ENCODE measurements around the gene PSTPIP1. TPM values are rescaled to one million over a fixed set of nuclear protein-coding genes. Genes with fewer than 3 reads are reported as not detected.
A peak's percentile ranks its signal among the peaks of the same experiment; 100 is the strongest.

Gene PSTPIP1
- total RNA-seq, 1 experiment from 2014 or later: 0.21 TPM

- Histone ChIP-seq H3K27me3 (ENCODE audit: control insufficient read depth, insufficient read depth, low read length) (no peaks in the 10 kb centered on the region), H3K4me3 (ENCODE audit: insufficient read depth, low read depth, low read length) (no peak overlapping the region), H3K36me3 (replicated peaks; ENCODE audit: control insufficient read depth, insufficient read depth, low read length) (no peaks in the 10 kb centered on the region)
- DNase-seq: no peak
Observed at GRCh38 chr15:77017091-77017660, 22.2 kb downstream of the PSTPIP1 start.

GRCh38 chr15:77017761-77018720 lies 23.1 kb downstream of the PSTPIP1 start:
- Histone ChIP-seq H3K4me3 (ENCODE audit: insufficient read depth, low read depth, low read length) (no peak overlapping the region), H3K27me3 (ENCODE audit: control insufficient read depth, insufficient read depth, low read length) (no peaks in the 10 kb centered on the region), H3K36me3 (replicated peaks; ENCODE audit: control insufficient read depth, insufficient read depth, low read length) (no peaks in the 10 kb centered on the region)
- peak; percentile 46 for DNase-seq

GRCh38 chr15:77018796-77019505 lies 24.0 kb downstream of the PSTPIP1 start:
- Histone ChIP-seq H3K36me3 (replicated peaks; ENCODE audit: control insufficient read depth, insufficient read depth, low read length) (no peaks in the 10 kb centered on the region), H3K27me3 (ENCODE audit: control insufficient read depth, insufficient read depth, low read length) (no peaks in the 10 kb centered on the region), H3K4me3 (ENCODE audit: insufficient read depth, low read depth, low read length) (no peak overlapping the region)
- peak; percentile 40 for DNase-seq

GRCh38 chr15:77019521-77020331 lies 24.8 kb downstream of the PSTPIP1 start:
- Histone ChIP-seq H3K27me3 (ENCODE audit: control insufficient read depth, insufficient read depth, low read length) (no peaks in the 10 kb centered on the region), H3K36me3 (replicated peaks; ENCODE audit: control insufficient read depth, insufficient read depth, low read length) (no peaks in the 10 kb centered on the region), H3K4me3 (ENCODE audit: insufficient read depth, low read depth, low read length) (no peak overlapping the region)
- peak; percentile 45 for DNase-seq

- Histone ChIP-seq H3K36me3 (replicated peaks; ENCODE audit: control insufficient read depth, insufficient read depth, low read length) (no peaks in the 10 kb centered on the region), H3K27me3 (ENCODE audit: control insufficient read depth, insufficient read depth, low read length) (no peaks in the 10 kb centered on the region), H3K4me3 (ENCODE audit: insufficient read depth, low read depth, low read length) (no peak overlapping the region)
- DNase-seq: no peak
Observed at GRCh38 chr15:77020348-77021087, 25.6 kb downstream of the PSTPIP1 start.

- H3K4me3 ChIP-seq (ENCODE audit: insufficient read depth, low read depth, low read length): no peak overlapping the region
- H3K27me3 ChIP-seq (ENCODE audit: control insufficient read depth, insufficient read depth, low read length): no peaks in the 10 kb centered on the region
- no peaks in the 10 kb centered on the region for H3K36me3 ChIP-seq (replicated peaks; ENCODE audit: control insufficient read depth, insufficient read depth, low read length)
- DNase-seq: no peak
Observed at GRCh38 chr15:77021088-77021481, 26.2 kb downstream of the PSTPIP1 start.

- no peaks in the 10 kb centered on the region for H3K27me3 ChIP-seq (ENCODE audit: control insufficient read depth, insufficient read depth, low read length)
- H3K36me3 ChIP-seq (replicated peaks; ENCODE audit: control insufficient read depth, insufficient read depth, low read length): no peaks in the 10 kb centered on the region
- no peak overlapping the region for H3K4me3 ChIP-seq (ENCODE audit: insufficient read depth, low read depth, low read length)
- no peak for DNase-seq
Observed at GRCh38 chr15:77021803-77022381, 27.0 kb downstream of the PSTPIP1 start.

- Histone ChIP-seq H3K4me3 (ENCODE audit: insufficient read depth, low read depth, low read length) (no peak overlapping the region), H3K27me3 (ENCODE audit: control insufficient read depth, insufficient read depth, low read length) (no peaks in the 10 kb centered on the region), H3K36me3 (replicated peaks; ENCODE audit: control insufficient read depth, insufficient read depth, low read length) (no peaks in the 10 kb centered on the region)
- DNase-seq: peak; percentile 41
Observed at GRCh38 chr15:77022646-77023575, 28.0 kb downstream of the PSTPIP1 start.

- peak; percentile 63 for DNase-seq
- H3K36me3 ChIP-seq (replicated peaks; ENCODE audit: control insufficient read depth, insufficient read depth, low read length): no peaks in the 10 kb centered on the region
- no peak overlapping the region for H3K4me3 ChIP-seq (ENCODE audit: insufficient read depth, low read depth, low read length)
- no peaks in the 10 kb centered on the region for H3K27me3 ChIP-seq (ENCODE audit: control insufficient read depth, insufficient read depth, low read length)
Observed at GRCh38 chr15:77023576-77024272, 28.8 kb downstream of the PSTPIP1 start.

- no peaks in the 10 kb centered on the region for H3K36me3 ChIP-seq (replicated peaks; ENCODE audit: control insufficient read depth, insufficient read depth, low read length)
- no peak overlapping the region for H3K4me3 ChIP-seq (ENCODE audit: insufficient read depth, low read depth, low read length)
- peak; percentile 96 for DNase-seq
- no peaks in the 10 kb centered on the region for H3K27me3 ChIP-seq (ENCODE audit: control insufficient read depth, insufficient read depth, low read length)
Observed at GRCh38 chr15:77024273-77025082, 29.6 kb downstream of the PSTPIP1 start.

GRCh38 chr15:77025083-77025901 lies 30.4 kb downstream of the PSTPIP1 start:
- Histone ChIP-seq H3K36me3 (replicated peaks; ENCODE audit: control insufficient read depth, insufficient read depth, low read length) (no peaks in the 10 kb centered on the region), H3K4me3 (ENCODE audit: insufficient read depth, low read depth, low read length) (no peak overlapping the region), H3K27me3 (ENCODE audit: control insufficient read depth, insufficient read depth, low read length) (no peaks in the 10 kb centered on the region)
- DNase-seq: peak; percentile 66

Measured in H7 (cell line).